SH-SY5Y (cell line): ENCODE results near the gene ZNF106.

Experiments
- GATA2 ChIP-seq: IDR thresholded peaks from 2 replicates; pipeline ENCODE4 v1.6.1; 2011; ENCODE audit warnings: mild to moderate bottlenecking, low read depth, low read length
- GATA3 ChIP-seq: IDR thresholded peaks from 2 replicates; pipeline ENCODE4 v1.6.1; 2011; ENCODE audit warnings: low read depth, mild to moderate bottlenecking, low read length, moderate library complexity

DNA sequence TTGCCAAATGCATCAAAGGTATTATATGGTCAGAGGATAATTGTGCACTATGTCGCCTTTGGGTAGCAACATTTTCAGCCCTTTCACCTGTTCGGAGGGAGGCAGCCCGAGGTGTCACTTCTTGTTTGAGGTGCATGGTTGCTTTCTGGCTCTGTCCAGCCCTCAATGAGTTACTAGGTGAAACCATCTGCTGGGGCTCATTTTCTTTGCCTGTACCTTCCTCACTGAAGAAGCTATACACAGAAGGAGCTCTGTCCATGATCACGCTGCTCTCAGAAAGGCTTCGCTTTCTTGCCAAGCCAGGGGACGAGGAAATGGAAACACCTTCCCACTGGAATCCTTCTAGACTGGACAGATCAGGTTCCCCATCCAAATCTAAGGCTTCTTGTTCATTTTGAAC is 42.7 kb downstream of the ZNF106 start:
- TF ChIP-seq GATA3 (no peak), GATA2 (no peak)
